Measurements from ENCODE around the gene CDK5.

- no peak for TF ChIP-seq CTCF (IDR thresholded peaks at IDR 0.05; ENCODE audit: low read depth, low read length)
- no peak for TF ChIP-seq EZH2phosphoT487 (IDR thresholded peaks at IDR 0.05; ENCODE audit: low read depth)
Measured at GRCh38 chr7:151088019-151088855, 30.5 kb upstream of the CDK5 start.
